B cell (primary cell): ENCODE results near the gene GFOD1. TPM values are rescaled to one million over a fixed set of nuclear protein-coding genes. Genes with fewer than 3 reads are reported as not detected.
A peak's percentile ranks its signal among the peaks of the same experiment; 100 is the strongest.

Source experiments
- ATAC-seq: fragments of 200-7000 bp; cut with Tn5 transposase; one replicate; pipeline ENCODE4 v1.10.0; 2021; ENCODE audit warnings: low read depth, mild to moderate bottlenecking, moderate number of reproducible peaks, moderate library complexity
- CTCF ChIA-PET: fragments of 350-600 bp; sonication (Branson Sonifier 250); formaldehyde crosslinking; loops from one replicate; lab custom pipeline; 2021; ENCODE audit warnings: antibody characterized with exemption, inconsistent platforms; lab: Charles Lee
- POLR2A ChIA-PET: fragments of 350-600 bp; sonication (Branson Sonifier 250); formaldehyde crosslinking; loops from one replicate; lab custom pipeline; 2021; ENCODE audit warnings: antibody characterized with exemption; lab: Charles Lee
- DNase-seq: peaks from one replicate; pipeline ENCODE4 v3.0.0; 2013
- H2AFZ ChIP-seq: 2 replicates; pipeline ENCODE4 v1.6.1; 2012; ENCODE audit warnings: mild to moderate bottlenecking, low read depth, low read length; ENCODE audit not compliant: insufficient read depth, poor library complexity, severe bottlenecking
- H3K27ac ChIP-seq, 2 donors: 1 replicate in 1 of 2; 2 replicates in 1 of 2; pipeline ENCODE4 v1.5.1; 2012 to 2013; ENCODE audit warnings: low read length in 2 of 2, mild to moderate bottlenecking in 2 of 2, moderate library complexity in 1 of 2
- H3K27me3 ChIP-seq, 4 experiments: fragments of 200-600 bp in 1 of 4; sonication (generic) in 1 of 4; replicated peaks in 1 of 4; 1 replicate in 2 of 4; 2 replicates in 2 of 4; pipeline versions ENCODE4 v1.6.1 to v1.7.0; 2013 to 2016; ENCODE audit warnings: low read length in 3 of 4, mild to moderate bottlenecking in 2 of 4, mixed read lengths in 1 of 4, moderate library complexity in 1 of 4; ENCODE audit not compliant: insufficient read depth in 4 of 4, control insufficient read depth in 3 of 4; ENCODE audit errors: control extremely low read depth in 1 of 4
- H3K36me3 ChIP-seq, 2 experiments: replicated peaks in 1 of 2; 1 replicate in 1 of 2; 2 replicates in 1 of 2; pipeline versions ENCODE4 v1.6.1 to v1.7.1; 2013; ENCODE audit warnings: low read length in 1 of 2; ENCODE audit not compliant: insufficient read depth in 2 of 2, control insufficient read depth in 1 of 2; ENCODE audit errors: control extremely low read depth in 1 of 2, extremely low read depth in 1 of 2
- H3K4me1 ChIP-seq, 2 donors: fragments of 200-600 bp in 1 of 2; sonication (generic) in 1 of 2; 1 replicate in 1 of 2; 2 replicates in 1 of 2; pipeline versions ENCODE4 v1.5.1 to v1.6.1; 2013 to 2017; ENCODE audit warnings: low read length in 2 of 2; ENCODE audit not compliant: control insufficient read depth in 2 of 2, insufficient read depth in 2 of 2
- H3K4me2 ChIP-seq: replicated peaks from 2 replicates; pipeline ENCODE3; 2012; ENCODE audit warnings: mild to moderate bottlenecking, low read depth, low read length; ENCODE audit not compliant: poor library complexity, severe bottlenecking
- H3K4me3 ChIP-seq, 5 experiments: fragments of 200-600 bp in 1 of 5; sonication (generic) in 1 of 5; 1 replicate in 3 of 5; 2 replicates in 2 of 5; pipeline versions ENCODE4 v1.5.1 to v1.7.0; 2011 to 2016; ENCODE audit warnings: low read length in 4 of 5, mild to moderate bottlenecking in 4 of 5, low read depth in 2 of 5, control low read depth in 1 of 5, moderate library complexity in 1 of 5; ENCODE audit not compliant: insufficient read depth in 1 of 5; ENCODE audit errors: control extremely low read depth in 1 of 5, extremely low read depth in 1 of 5
- H3K79me2 ChIP-seq: fragments of 200-600 bp; sonication (generic); one replicate; pipeline ENCODE4 v1.6.0; 2016; ENCODE audit warnings: low read length; ENCODE audit not compliant: control insufficient read depth, insufficient read depth
- H3K9ac ChIP-seq: fragments of 200-600 bp; sonication (generic); 2 replicates; pipeline ENCODE4 v1.6.1; 2017; ENCODE audit warnings: mild to moderate bottlenecking, low read length, moderate library complexity
- H3K9me3 ChIP-seq, 3 donors: one replicate each; pipeline versions ENCODE4 v1.6.1 to v1.7.1; 2013; ENCODE audit warnings: low read length in 2 of 3; ENCODE audit not compliant: control insufficient read depth in 2 of 3, insufficient read depth in 1 of 3; ENCODE audit errors: control extremely low read depth in 1 of 3
- H4K20me1 ChIP-seq: 2 replicates; pipeline ENCODE4 v1.6.0; 2012; ENCODE audit warnings: mild to moderate bottlenecking, low read length; ENCODE audit not compliant: insufficient read depth, control insufficient read depth, poor library complexity, severe bottlenecking
- H3K27ac Mint-ChIP-seq: one replicate; pipeline ENCODE4 v1.8.0; 2021; ENCODE audit warnings: mixed read lengths
- H3K27me3 Mint-ChIP-seq: one replicate; pipeline ENCODE4 v1.8.0; 2021; ENCODE audit warnings: mixed read lengths
- H3K4me1 Mint-ChIP-seq: one replicate; pipeline ENCODE4 v1.8.0; 2021; ENCODE audit warnings: mixed read lengths
- H3K4me3 Mint-ChIP-seq: one replicate; pipeline ENCODE4 v1.8.0; 2021; ENCODE audit warnings: mixed read lengths
- H3K9me3 Mint-ChIP-seq: one replicate; pipeline ENCODE4 v1.8.0; 2022; ENCODE audit warnings: mixed read lengths; ENCODE audit not compliant: insufficient read depth
- CTCF ChIP-seq: fragments of 200-600 bp; IDR thresholded peaks from one replicate; pipeline ENCODE4 v1.8.0; 2022; ENCODE audit warnings: antibody characterized with exemption, mild to moderate bottlenecking
- EZH2 ChIP-seq: IDR thresholded peaks from 2 replicates; pipeline ENCODE4 v1.6.1; 2012; ENCODE audit warnings: borderline replicate concordance, low read depth, mild to moderate bottlenecking, moderate library complexity, low read length; ENCODE audit not compliant: insufficient read depth, poor library complexity, severe bottlenecking
- WGBS: methylation state at CpG from one replicate; pipeline ENCODE4 v1.1.5; 2013; ENCODE audit warnings: missing lambda C conversion rate; ENCODE audit not compliant: insufficient coverage; 5-methylcytosine and 5-hydroxymethylcytosine counted together
- intact Hi-C: fragments of 100-400 bp; cut with micrococcal nuclease; formaldehyde crosslinking; loops from one replicate; pipeline ENCODE4 v1.10.0; 2022
- polyA plus RNA-seq: library from polyadenylated mRNA; depleted of rRNA; stranded (reverse); fragments of >200 nt; gene quantifications from 2 replicates; pipeline ENCODE4 v1.2.3, GENCODE V29; 2012
- total RNA-seq, 2 donors: library from RNA; stranded (reverse); fragments of 120-200 nt in 1 of 2; gene quantifications; 1 replicate in 1 of 2; 2 replicates in 1 of 2; pipeline versions ENCODE4 v1.2.3 to v1.2.4, GENCODE V29; 2013 to 2022

The GFOD1 gene
- total and polyA plus RNA-seq, 2 donors (not counting 1 experiment from before 2014, with no cell fraction given), result 8.3 to 42.4 TPM

- Histone ChIP-seq H3K9me3 (no peaks in the 10 kb centered on the region), H3K4me3 (no peak overlapping the region), H2AFZ (no peak overlapping the region), H3K4me1 (peaks cover 12 to 26% of the 10 kb centered on the region in 2 donors), H3K9ac (no peak overlapping the region), H3K27ac (no peak overlapping the region), H3K4me2 (no peak overlapping the region), H3K27me3 (no peaks in the 10 kb centered on the region), H3K79me2 (peaks cover 29% of the 10 kb centered on the region), H3K36me3 (peaks cover 0 to 3% of the 10 kb centered on the region in 2 experiments), H4K20me1 (peaks cover 4% of the 10 kb centered on the region)
- no peak overlapping the region for H3K4me3 Mint-ChIP-seq
- no peak overlapping the region for H3K27ac Mint-ChIP-seq
- intact Hi-C loops, result no loop called here
- POLR2A ChIA-PET, result no interaction called here
- no peak for DNase-seq
- H3K9me3 Mint-ChIP-seq, result peaks cover 4% of the 10 kb centered on the region
- H3K27me3 Mint-ChIP-seq, result no peaks in the 10 kb centered on the region
- WGBS, result no CpG with 5 or more reads among the region's 3 CpGs
- H3K4me1 Mint-ChIP-seq, result peaks cover 38% of the 10 kb centered on the region
- ATAC-seq, result no peak
- TF ChIP-seq EZH2 (no peak), CTCF (no peak)
- CTCF ChIA-PET, result interaction anchor here (1.1 to 1.3 kb wide), 2 partner anchors 10 to 41 kb away, joined by 3 to 4 read pairs; partner anchors contain the start of gene GFOD1
Observed at GRCh38 chr6:13445744-13446115, 41.7 kb downstream of the GFOD1 start.

- Histone ChIP-seq H3K27ac (no peak overlapping the region), H2AFZ (no peak overlapping the region), H3K79me2 (peaks cover 27% of the 10 kb centered on the region), H3K9me3 (no peaks in the 10 kb centered on the region), H3K9ac (no peak overlapping the region), H3K36me3 (peaks cover 0 to 3% of the 10 kb centered on the region in 2 experiments), H4K20me1 (peaks cover 4% of the 10 kb centered on the region), H3K4me2 (peak overlapping the region; percentile 14), H3K4me1 (peaks cover 12 to 26% of the 10 kb centered on the region in 2 donors), H3K27me3 (no peaks in the 10 kb centered on the region), H3K4me3 (no peak overlapping the region)
- Mint-ChIP-seq H3K9me3 (peaks cover 4% of the 10 kb centered on the region), H3K4me3 (peak overlapping the region; percentile 0), H3K4me1 (peaks cover 38% of the 10 kb centered on the region), H3K27me3 (no peaks in the 10 kb centered on the region), H3K27ac (no peak overlapping the region)
- intact Hi-C loops, result no loop called here
- TF ChIP-seq CTCF, result no peak
- no peak for TF ChIP-seq EZH2
- WGBS, result 21% methylated on average over 4 of the region's 9 CpGs
- POLR2A ChIA-PET, result no interaction called here
- CTCF ChIA-PET, result interaction anchor here (1.1 to 1.3 kb wide), 2 partner anchors 9 to 42 kb away, joined by 3 to 4 read pairs; partner anchors contain the start of gene GFOD1
- DNase-seq (peak; percentile 48), ATAC-seq (peak; percentile 39)
Observed at GRCh38 chr6:13445005-13445743, 42.2 kb downstream of the GFOD1 start.
